Left cardiac atrium (tissue), 4 donors: ENCODE data around the gene KLRG1. TPM values are rescaled to one million over a fixed set of nuclear protein-coding genes. Genes with fewer than 3 reads are reported as not detected.

Experiments
- ATAC-seq, 2 donors: fragments of 200-7000 bp; cut with Tn5 transposase; one replicate each; pipeline ENCODE4 v1.9.1; 2020; ENCODE audit warnings: mild to moderate bottlenecking in 2 of 2, moderate library complexity in 2 of 2
- DNase-seq: peaks from one replicate; pipeline ENCODE4 v3.0.0-alpha.2; 2020
- intact Hi-C, 2 donors: fragments of 100-400 bp; cut with DNase I; formaldehyde crosslinking; loops; one replicate each; pipeline versions ENCODE4 v1.14.1 to v1.15.1; 2022 to 2023
- total RNA-seq, 2 donors: library from RNA; stranded (reverse); fragmentation: NEBNext Ultra II Directional; extraction: Animal tissue kit (Norgen Biotek cat#: 25700); gene quantifications; one replicate each; pipeline ENCODE4 v1.2.1, GENCODE V29; 2021
- donor health status: DM: no; HTN: yes; CAD: no.
- donor health status: DM: no; HTN: yes; CAD: no; lungs with severe emphysema.
- donor health status: DM: yes; HTN: yes; CAD: no.
- donor health status: Dilated cardiomyopathy.

Gene KLRG1
- total RNA-seq, 2 donors from 2014 or later = 3.1 to 7.7 TPM

DNA sequence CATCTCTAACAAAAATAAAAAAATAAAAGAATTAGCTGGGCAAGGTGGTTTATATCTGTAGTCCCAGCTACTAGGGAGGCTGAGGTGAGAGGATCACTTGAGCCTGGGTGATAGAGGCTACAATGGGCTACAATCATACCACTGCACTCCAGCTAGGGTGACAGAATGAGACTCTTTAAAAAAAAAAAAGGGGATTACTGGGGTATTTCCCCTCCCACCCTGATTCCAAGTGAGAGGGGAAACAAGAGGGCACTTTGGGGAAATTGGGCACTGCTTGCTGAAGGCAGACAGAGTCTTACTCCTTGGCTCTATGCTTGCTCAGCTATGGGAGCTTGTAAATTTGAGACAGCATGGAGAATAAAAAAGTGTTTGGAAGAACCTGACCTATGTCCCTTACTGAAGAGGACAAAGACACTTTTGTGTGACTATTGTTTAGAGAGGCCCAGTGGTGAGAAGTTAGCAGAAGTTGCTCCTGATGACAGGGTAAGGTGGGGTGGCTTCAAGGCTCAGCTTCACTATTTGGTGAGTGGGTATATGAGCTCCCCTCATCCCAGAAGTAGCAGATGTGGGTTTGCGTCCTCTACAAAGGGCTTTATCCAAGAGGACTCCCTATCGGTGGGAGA, 44.0 kb downstream of the KLRG1 start:
- no peak for DNase-seq
- no peak for ATAC-seq
- intact Hi-C loops = loop anchor here (10.0 kb wide), 2 partner anchors 79 to 259 kb away; no protein-coding TSS in a partner anchor

DNA sequence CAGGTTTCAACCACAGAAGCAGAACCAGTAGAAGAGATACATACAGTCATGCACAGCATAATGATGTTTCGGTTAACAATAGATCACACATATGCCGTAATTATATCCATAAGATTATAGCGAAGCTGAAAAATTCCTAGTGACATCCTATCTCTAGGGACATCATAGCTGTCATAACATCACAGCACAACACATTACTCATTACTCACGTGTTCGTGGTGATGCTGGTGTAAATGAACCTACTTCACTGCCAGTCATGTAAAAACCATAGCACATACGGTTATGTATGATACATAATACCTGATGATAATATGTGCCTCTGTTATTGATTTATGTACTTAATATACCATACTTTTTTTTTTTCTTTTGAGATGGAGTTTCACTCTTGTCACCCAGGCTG, 44.7 kb downstream of the KLRG1 start:
- no peak for ATAC-seq
- intact Hi-C loops = loop anchor here (10.0 kb wide), 2 partner anchors 79 to 259 kb away; no protein-coding TSS in a partner anchor

DNA sequence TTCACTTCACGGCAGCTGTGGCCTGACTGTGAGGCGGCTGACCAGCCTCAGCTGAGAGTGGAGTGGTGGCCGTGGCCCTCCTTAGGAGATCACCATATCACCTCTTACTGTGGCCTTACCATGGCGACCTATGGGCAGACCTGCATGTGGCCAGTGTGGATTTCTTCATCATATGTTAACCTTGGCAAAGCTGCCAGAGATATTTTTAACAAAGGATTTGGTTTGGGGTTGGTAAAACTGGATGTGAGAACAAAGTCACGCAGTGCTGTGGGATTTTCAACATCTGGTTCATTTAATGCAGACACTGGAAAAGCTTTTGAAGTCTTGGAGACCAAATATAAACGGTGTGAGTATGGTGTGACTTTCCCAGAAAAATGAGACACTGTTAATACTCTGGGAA, 46.9 kb downstream of the KLRG1 start:
- ATAC-seq = no peak
- intact Hi-C loops = loop anchor here (5.0 to 10.0 kb wide), 3 partner anchors 81 to 261 kb away; no protein-coding TSS in a partner anchor
- DNase-seq = no peak

More for the DNA sequence above, 44.7 kb downstream of the KLRG1 start:
- no peak for DNase-seq

DNA sequence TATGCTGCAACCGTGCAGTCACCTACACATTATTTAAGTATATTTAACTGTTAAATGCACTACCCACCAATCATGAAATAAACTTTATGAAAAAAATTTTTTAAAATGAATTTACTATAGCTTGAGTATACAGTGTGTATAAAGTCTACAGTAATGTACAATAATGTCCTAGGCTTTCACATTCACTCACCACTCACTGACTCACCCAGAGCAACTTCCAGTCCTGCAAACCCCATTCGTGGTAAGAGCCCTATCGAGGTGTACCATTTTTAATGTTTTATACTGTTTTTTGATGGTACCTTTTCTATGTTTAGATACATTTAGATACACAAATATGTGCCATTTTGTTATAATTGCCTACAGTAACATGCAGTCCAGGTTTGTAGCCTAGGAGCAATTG, 48.1 kb downstream of the KLRG1 start:
- ATAC-seq (no peak), DNase-seq (no peak)
- intact Hi-C loops = loop anchor here (5.0 to 10.0 kb wide), 3 partner anchors 83 to 263 kb away; no protein-coding TSS in a partner anchor

DNA sequence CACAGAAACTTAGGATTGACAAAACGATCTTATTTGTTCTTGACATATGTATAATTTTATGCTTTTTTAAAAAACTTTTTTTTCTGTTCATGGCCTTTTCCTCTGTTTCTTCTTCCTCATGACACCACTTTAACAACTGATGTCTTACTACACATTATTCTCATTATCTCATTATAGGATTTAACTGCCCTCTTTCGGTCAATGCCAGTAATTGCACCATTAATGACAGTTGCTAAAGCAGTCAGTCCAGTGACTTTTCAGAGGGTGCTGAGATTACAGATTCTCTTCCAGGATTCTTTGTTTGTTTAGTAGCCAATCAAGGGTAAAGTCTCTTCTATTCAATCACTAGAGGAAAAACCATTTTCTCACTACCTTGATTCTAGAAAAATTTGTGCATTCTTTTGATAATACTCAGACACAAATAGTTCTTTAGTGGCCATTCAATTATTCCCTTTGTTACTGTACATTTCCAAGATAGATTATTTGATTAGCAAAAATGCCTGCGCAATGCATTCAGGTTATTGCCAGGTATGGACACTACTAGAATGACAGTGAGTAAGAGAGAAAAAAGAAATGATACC, 50.1 kb downstream of the KLRG1 start:
- no peak for DNase-seq
- intact Hi-C loops = loop anchor here (5.0 to 10.0 kb wide), 3 partner anchors 85 to 265 kb away; no protein-coding TSS in a partner anchor
- peak; percentile 68 to 73 for ATAC-seq

DNA sequence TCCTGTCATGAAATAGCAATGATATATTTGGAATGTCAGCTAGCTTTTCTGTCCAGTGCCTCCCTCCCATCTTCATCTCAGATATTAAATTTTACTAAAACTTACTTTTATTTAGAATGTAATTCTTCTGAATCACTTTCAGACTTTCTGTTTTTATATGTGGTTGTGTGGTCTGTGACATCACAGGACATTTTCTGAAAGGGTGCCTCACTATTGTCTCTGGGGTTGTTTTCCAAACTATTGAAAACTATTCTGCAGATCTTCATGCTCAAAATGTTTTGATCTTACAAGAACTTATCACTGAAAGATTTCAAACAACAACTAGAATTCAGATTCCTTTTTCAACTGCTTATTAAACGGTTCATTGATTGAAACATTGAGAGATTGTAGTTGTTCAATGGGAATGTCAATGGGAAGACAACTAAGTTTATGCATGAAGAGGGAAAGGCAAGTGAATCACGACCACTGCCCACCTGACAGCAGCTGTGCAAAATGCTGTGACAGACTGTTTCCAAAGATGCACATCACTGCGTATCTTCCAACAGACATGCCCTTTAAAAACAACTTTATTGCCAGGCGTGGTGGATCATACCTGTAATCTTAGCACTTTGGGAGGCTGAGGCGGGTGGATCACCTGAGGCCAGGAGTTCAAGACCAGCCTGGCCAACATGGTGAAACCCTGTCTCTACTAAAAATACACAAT, 51.3 kb downstream of the KLRG1 start:
- ATAC-seq = no peak
- DNase-seq = no peak
- intact Hi-C loops = loop anchor here (10.0 kb wide), 2 partner anchors 356 to 496 kb away; partner anchors contain the start of gene CLEC4E (in 1 of the 2)

DNA sequence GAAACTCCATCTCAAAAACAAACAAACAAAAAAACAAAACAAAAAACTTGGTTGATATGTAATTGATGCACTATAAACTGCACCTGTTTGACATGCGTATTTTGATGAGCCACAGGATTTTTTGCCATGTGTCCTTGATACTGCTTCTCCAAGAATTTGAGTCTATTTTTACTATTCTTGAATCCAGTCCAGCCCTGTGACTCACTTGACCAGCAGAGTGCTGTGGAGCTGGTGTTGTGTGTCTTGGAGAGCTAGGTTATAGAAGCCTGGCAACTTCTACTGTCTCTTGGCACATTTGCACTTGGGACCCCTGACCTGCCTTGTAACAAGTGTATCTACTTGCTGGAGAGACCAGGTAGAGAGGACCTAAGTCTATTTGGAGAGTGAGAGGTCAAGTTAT, 52.0 kb downstream of the KLRG1 start:
- peak; percentile 58 to 72 for ATAC-seq
- intact Hi-C loops = loop anchor here (10.0 kb wide), 2 partner anchors 357 to 497 kb away; partner anchors contain the start of gene CLEC4E (in 1 of the 2)
- no peak for DNase-seq

DNA sequence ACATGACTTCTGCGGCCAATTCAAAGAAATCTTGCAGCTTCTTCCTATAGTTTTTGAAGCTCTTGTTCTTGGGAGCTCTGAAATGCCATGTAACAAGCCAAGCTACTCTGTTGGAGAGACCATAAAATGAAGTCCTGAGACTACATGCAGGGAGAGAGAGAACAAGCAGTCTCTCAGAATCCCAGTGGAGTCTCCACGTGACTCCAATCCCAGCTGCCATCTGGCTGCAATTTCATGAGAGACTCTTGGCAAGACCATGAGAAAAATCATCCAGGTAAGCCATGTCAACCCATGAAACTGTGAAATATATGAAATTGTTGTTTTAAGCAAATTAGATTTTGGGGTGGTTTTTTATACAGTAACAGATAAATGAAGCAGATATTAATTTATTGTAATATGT, 54.4 kb downstream of the KLRG1 start:
- DNase-seq (no peak), ATAC-seq (no peak)
- intact Hi-C loops = loop anchor here (10.0 kb wide), 2 partner anchors 359 to 499 kb away; partner anchors contain the start of gene CLEC4E (in 1 of the 2)

DNA sequence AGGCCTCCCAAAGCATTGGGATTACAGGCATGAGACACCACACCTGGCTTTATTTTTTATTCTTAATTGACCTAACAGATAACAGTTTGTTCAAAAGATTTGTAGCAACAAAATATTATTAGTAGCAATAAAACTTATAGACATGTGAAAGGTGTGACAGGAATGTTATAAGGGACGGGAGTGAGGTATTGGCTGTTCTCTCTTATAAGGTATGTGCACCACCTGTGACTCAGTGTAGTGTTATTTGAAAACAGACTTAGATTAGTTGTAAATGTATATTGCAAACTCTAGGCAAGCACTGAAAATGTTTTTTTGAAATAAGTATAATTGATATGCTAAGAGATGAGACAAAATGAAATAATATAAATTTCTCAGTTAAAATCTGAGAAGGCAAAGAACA, 57.8 kb downstream of the KLRG1 start:
- intact Hi-C loops = loop anchor here (5.0 to 10.0 kb wide), 3 partner anchors 362 to 502 kb away; partner anchors contain the start of gene CLEC4E (in 1 of the 2)
- no peak for DNase-seq
- no peak for ATAC-seq

DNA sequence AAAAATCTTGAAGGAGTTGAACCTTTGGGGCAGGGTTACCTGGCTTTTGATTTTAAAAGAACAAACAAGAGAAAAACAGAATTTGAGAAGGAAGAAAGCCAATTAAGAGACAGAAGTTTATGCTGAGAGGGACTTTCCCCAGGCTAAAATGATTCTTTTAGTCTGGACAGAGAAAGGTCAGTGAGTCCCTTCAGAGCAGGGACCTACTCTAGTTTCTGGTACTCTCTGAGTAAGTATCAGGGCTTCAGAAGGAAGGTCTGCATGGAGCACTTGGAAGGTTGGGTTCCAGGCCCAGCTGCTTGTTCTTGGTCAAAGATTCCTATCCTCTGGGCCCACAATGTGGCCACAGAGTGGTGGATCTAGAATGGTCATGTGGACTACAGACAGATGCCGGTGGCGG, 59.6 kb downstream of the KLRG1 start:
- DNase-seq (no peak), ATAC-seq (no peak)
- intact Hi-C loops = loop anchor here (5.0 to 10.0 kb wide), 3 partner anchors 364 to 504 kb away; partner anchors contain the start of gene CLEC4E (in 1 of the 2)

DNA sequence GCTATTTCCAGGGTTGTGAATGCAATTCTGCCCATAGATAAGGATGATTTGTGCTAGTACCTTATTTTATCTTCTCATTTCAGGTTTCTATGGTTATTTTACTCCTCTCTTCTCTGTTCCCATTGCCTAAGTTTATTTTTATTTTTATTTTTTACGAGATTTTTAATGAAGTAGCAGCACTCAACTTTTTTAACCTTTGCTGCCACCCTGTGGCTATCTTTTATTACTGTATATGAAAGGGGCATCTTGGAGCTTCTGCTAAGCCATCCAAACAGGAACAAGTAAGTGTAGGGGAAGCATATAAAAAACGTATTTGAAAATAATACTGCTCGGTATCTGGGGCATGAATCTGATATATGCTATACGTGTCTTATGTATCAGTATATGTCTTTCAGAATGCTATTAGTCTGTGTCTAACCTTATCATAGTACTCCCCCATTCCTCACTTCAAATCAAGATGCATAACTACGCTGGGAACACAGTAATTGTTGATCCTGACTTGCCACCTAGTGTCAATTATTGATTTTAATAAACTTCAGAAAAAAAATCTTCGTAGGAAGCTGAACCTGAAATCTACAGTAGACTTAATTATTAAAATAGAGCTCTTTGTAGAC, 60.3 kb downstream of the KLRG1 start:
- intact Hi-C loops = loop anchor here (5.0 to 10.0 kb wide), 3 partner anchors 365 to 505 kb away; partner anchors contain the start of gene CLEC4E (in 1 of the 2)
- DNase-seq = no peak
- peak in 1 of 2 donors; percentile 60 for ATAC-seq

DNA sequence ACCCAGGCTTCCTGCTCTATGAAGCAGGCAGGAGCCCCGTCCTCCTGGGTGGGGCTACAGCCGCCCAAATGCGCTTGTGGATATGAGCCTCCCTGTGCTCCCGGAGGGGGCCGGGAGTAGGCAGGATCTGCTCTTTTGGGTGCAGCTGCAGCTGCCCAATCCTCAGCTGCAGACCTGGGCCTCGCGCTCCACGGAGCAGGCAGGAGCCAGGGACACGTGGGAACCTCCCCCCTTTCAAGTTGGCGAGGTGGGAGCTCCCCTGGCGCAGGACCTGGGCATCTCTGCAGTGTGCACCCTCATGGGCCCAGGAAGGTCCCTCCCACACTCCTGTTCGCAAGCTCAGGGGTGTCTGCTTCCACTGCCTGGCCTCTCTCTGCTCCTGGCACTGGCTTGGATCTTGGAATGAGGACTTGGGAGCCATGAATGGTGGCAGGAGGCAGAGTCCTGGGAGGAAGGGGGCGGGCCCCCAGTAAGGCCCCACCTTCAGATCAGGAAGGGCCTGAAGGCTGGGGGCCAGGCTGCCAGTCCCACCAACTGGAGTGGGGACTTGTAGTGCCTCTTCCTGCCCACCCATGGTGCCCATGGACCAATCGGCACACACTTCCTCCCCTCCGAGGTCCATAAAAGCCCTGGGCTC, 61.3 kb downstream of the KLRG1 start:
- ATAC-seq = peak in 1 of 2 donors; percentile 19
- intact Hi-C loops = no loop called here

DNA sequence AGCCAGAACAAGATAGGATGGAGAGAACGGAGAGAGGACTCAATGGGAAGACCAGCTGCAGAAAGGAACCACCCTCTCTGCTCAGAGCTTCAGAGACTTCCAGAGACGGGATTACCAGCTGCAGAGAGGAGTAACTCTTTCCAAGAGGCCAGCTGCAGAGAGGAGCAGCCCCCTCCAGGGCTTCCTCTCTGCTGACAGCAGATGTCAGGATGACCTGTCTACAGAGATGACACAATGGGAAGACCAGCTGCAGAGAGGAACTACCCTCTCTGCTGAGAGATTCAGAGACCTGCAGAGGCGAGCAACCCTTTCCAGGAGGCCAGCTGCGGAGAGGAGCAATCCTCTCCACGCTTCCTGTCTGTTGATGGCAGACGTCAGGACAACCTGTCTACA, 61.8 kb downstream of the KLRG1 start:
- DNase-seq = no peak
- peak in 1 of 2 donors; percentile 57 for ATAC-seq
- intact Hi-C loops = no loop called here

More for the DNA sequence above, 61.3 kb downstream of the KLRG1 start:
- no peak for DNase-seq

DNA sequence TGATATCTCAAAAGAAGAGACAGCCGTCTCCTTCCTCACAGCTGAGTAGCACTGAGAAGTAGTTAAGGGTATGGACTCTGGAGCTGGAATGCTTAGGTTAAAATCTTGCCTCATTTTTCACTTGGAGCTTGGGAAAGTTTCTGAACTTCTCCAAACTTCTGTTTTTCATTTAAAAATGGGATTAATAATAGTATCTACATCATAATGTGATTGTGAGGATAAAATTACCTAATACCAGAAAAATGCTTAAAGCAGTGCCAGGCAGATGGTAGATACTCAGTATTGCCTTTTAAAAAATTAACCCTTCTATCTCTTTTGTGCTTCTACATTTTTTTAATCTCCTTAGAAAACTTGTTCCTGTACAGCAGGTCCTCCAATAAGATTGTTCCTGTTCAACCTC, 63.3 kb downstream of the KLRG1 start:
- DNase-seq (no peak), ATAC-seq (no peak)
- intact Hi-C loops = no loop called here

Other genes starting within 250 kb of the KLRG1 start
- under 1 TPM in 1 of 2 donors, not detected in 1; 0.44 TPM for gene A2ML1, start 166.9 kb upstream of the KLRG1 start, total RNA-seq
- gene PHC1, start 75.0 kb upstream of the KLRG1 start, total RNA-seq = 10 to 100 TPM; 20.1 to 20.3 TPM
- 100 to 1,000 TPM in 1 of 2 donors, 10 to 100 TPM in 1; 90.0 to 104 TPM for gene M6PR, start 39.9 kb upstream of the KLRG1 start, total RNA-seq
- gene A2M, start 126.4 kb downstream of the KLRG1 start, total RNA-seq = 100 to 1,000 TPM; 634 to 687 TPM
- under 1 TPM; 0.42 to 0.68 TPM for gene PZP, start 218.8 kb downstream of the KLRG1 start, total RNA-seq